BLaER1 (cell line): Measurements from ENCODE around the gene TSPOAP1.
A peak's percentile ranks its signal among the peaks of the same experiment; 100 is the strongest.

Experiments
- H3K27ac ChIP-seq: shearing (Covaris generic); formaldehyde crosslinking; 2 replicates; pipeline ENCODE4 v1.8.1; 2022
- H3K27me3 ChIP-seq: shearing (Covaris generic); formaldehyde crosslinking; 2 replicates; pipeline ENCODE4 v1.8.1; 2022
- H3K36me3 ChIP-seq: shearing (Covaris generic); formaldehyde crosslinking; 2 replicates; pipeline ENCODE4 v1.8.1; 2022
- H3K4me1 ChIP-seq: shearing (Covaris generic); formaldehyde crosslinking; 2 replicates; pipeline ENCODE4 v1.8.1; 2022
- H3K4me2 ChIP-seq: shearing (Covaris generic); formaldehyde crosslinking; 2 replicates; pipeline ENCODE4 v1.8.1; 2022
- H3K4me3 ChIP-seq: shearing (Covaris generic); formaldehyde crosslinking; 2 replicates; pipeline ENCODE4 v1.8.1; 2022
- H3K9ac ChIP-seq: shearing (Covaris generic); formaldehyde crosslinking; 2 replicates; pipeline ENCODE4 v1.8.1; 2022
- H3K9me3 ChIP-seq: shearing (Covaris generic); formaldehyde crosslinking; 2 replicates; pipeline ENCODE4 v1.8.1; 2022
- H4K20me1 ChIP-seq: shearing (Covaris generic); formaldehyde crosslinking; 2 replicates; pipeline ENCODE4 v1.8.1; 2022
- Cebpa-rat ChIP-seq: shearing (Covaris generic); IDR thresholded peaks from 2 replicates; pipeline ENCODE4 v1.8.1; 2022

The TSPOAP1 gene

DNA sequence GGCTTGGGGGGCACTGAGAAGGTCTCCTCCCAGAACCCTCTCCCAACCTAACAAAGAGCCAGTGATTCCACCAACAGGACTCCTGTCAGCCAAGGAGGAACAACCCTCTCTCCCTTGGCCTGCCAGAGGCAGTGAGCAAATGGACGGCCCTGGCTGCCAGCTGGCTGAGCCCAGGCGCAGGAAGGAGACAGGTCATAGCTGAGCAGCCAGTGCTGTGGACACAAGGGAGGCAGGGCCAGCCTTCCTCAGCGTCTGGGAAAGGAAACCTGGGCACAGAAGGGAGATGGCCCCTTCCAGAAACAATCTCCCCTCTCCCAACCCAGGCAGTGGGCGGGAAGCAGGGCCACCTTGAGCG is 50.0 kb downstream of the TSPOAP1 start:
- no peaks in the 10 kb centered on the region for H3K27me3 ChIP-seq
- H3K4me3 ChIP-seq: no peak overlapping the region
- no peaks in the 10 kb centered on the region for H4K20me1 ChIP-seq
- no peak overlapping the region for H3K9ac ChIP-seq
- TF ChIP-seq Cebpa-rat: no peak
- no peaks in the 10 kb centered on the region for H3K36me3 ChIP-seq
- peaks cover 62% of the 10 kb centered on the region for H3K4me1 ChIP-seq
- H3K4me2 ChIP-seq: peak overlapping the region; percentile 9; the same call in 1 of the 2 replicates
- no peaks in the 10 kb centered on the region for H3K9me3 ChIP-seq
- peak overlapping the region; percentile 88 for H3K27ac ChIP-seq

DNA sequence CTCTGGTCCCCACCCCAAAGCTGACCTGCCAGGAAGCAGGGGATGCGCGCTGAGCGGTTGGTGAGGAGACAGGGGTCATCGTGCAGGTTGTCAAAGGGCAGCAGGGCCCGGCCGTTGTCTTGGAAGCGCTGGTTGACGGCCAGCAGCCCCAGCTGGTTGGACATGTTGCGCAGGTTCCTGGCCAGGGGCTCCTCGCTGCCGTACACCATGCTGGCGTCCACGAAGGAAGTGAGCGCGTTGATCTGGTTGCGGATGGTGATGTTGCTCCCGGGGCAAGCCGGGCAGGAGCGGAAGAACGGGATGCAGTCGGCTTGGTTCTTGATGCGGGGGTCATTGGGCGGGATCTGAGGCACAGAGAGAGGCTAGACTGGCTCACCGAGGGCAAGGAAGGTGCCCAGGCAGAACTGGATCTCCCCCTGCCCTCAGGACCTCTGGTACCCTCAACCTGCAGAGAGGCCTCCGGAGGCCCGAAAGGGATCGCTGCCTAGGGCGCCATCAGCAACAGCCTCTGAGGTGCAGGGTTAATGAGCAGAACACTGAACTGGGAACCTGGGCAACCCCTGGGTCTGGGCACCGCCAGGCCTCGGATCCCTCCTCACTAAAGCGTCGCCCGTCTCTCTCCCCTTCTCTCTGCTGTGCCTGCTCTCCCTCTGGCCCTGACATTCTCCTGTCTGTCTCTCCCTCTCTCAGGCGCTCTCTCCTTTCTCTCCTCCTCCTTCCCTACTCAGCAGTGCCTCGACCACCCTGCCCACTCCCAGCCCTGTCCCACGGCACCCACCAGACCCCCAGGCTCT is 50.6 kb downstream of the TSPOAP1 start:
- H3K4me2 ChIP-seq: peak overlapping the region; percentile 9; the same call in 1 of the 2 replicates
- no peak overlapping the region for H3K4me3 ChIP-seq
- no peaks in the 10 kb centered on the region for H3K36me3 ChIP-seq
- no peak overlapping the region for H3K9ac ChIP-seq
- H3K4me1 ChIP-seq: peaks cover 56% of the 10 kb centered on the region
- H3K27me3 ChIP-seq: no peaks in the 10 kb centered on the region
- peak overlapping the region; percentile 88 for H3K27ac ChIP-seq
- TF ChIP-seq Cebpa-rat: no peak
- no peaks in the 10 kb centered on the region for H4K20me1 ChIP-seq
- H3K9me3 ChIP-seq: no peaks in the 10 kb centered on the region

DNA sequence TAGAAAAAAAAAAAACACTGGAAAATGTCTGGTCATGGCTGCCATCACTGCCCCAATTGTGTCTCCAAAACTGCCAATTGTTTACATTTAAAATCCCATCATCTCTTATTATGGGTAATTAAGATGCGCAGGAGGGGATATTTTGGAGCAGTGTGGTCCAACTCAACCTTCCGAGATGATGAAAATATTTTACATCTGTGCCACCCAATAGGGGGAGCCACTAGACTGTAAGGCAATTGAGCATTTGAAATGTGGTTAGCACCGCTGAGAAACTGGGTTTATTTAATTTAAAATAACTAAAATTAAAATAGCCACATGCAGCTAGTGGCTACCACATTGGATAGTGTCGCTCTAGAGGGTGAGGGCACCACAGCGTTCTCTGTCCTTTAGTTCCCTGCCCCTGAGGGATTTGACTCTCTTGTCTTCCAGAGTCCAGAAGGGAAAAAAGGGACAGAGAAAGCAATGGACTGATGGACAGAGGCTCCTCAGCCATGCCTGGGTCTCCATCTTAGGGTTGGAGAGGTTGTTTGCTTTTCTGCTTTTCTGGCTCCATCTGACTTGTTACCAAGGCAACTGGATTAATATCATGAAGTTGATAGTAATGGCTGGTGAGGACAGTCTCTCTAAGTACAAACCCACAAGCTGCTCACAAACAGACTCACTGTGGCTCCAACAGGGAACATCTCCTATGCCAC is 51.3 kb downstream of the TSPOAP1 start:
- no peak overlapping the region for H3K9ac ChIP-seq
- H3K4me2 ChIP-seq: no peak overlapping the region; the same call in 1 of the 2 replicates
- H3K9me3 ChIP-seq: no peaks in the 10 kb centered on the region
- no peak for TF ChIP-seq Cebpa-rat
- no peaks in the 10 kb centered on the region for H4K20me1 ChIP-seq
- H3K27ac ChIP-seq: peak overlapping the region; percentile 88
- no peaks in the 10 kb centered on the region for H3K36me3 ChIP-seq
- no peak overlapping the region for H3K4me3 ChIP-seq
- no peaks in the 10 kb centered on the region for H3K27me3 ChIP-seq
- H3K4me1 ChIP-seq: peaks cover 48% of the 10 kb centered on the region

DNA sequence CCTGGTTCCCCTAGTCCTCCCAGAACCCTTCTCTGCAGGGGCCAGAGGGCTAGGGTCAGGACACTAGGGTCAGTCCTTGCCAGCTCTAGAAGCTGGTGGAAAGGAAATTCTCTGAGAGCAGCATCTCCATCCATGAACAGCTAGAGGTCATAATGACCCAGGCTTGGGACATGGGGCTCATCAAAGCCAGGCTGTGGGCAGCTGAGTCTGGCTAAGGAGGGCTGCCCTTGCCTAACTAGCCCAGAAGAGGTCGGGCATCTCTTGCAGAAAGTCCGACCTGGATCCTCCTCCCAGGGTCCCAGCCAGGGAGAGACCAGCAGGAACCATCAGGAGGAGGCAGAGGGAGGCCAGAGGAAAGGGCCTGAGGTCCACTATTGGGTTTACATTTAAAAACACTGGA is 52.2 kb downstream of the TSPOAP1 start:
- Histone ChIP-seq H3K27me3 (no peaks in the 10 kb centered on the region), H4K20me1 (no peaks in the 10 kb centered on the region), H3K4me1 (peaks cover 40% of the 10 kb centered on the region), H3K4me2 (no peak overlapping the region), H3K9ac (no peak overlapping the region), H3K4me3 (no peak overlapping the region), H3K36me3 (no peaks in the 10 kb centered on the region), H3K9me3 (no peaks in the 10 kb centered on the region), H3K27ac (no peak overlapping the region)
- TF ChIP-seq Cebpa-rat: no peak

DNA sequence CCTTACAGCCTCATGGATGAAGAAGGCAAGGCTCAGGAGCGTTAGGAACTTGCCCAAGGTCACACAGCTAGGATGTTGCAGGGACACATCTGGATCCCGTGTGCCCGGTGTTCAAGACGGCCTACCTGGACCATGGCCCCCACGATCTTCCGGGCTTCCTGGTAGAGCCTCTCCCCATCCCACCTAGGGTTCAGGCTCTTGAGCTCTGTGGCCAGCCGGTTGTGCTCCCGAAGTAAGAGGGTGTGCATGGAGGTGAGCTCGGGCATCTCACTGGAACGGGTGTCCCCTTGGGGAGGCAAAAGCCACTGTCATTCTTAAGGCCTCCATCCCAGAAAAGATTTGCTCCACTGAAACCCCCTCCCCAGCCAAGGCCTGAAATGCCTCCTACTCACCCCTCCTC is 53.2 kb downstream of the TSPOAP1 start:
- Histone ChIP-seq H3K9ac (no peak overlapping the region), H3K4me2 (no peak overlapping the region), H3K9me3 (no peaks in the 10 kb centered on the region), H3K4me1 (peaks cover 30% of the 10 kb centered on the region), H3K27me3 (no peaks in the 10 kb centered on the region), H4K20me1 (no peaks in the 10 kb centered on the region), H3K27ac (no peak overlapping the region), H3K36me3 (no peaks in the 10 kb centered on the region), H3K4me3 (no peak overlapping the region)
- no peak for TF ChIP-seq Cebpa-rat

DNA sequence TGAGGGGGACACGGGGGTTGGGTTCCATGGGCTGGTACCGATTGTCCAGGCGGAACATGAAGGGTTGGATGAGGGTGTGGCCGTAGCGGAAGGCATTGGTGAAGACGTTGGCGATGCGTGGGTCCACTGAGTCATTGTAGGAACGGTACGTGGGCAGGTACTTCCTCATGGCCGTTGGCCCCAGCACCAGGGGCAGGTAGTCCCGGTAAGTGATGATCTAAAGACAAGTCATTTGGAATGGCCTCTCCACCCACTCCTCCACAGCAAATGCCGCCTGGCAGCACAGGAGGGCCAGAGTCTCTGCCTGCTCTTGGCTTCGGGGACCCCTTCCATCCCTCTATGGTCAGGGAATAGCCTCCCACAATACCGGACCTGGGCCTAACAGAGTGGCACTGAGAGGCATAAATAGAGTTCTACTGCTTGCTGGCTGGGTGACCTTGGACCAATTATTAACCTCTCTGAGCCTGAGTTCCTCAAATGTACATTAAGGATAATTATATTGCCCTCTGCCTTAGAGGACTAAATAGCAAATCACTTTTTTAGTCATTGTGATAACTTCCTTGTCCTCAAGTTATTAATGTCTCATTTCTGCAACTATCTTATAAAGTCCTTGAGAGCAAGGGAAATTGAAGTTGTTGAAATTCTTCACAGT is 55.0 kb downstream of the TSPOAP1 start:
- no peaks in the 10 kb centered on the region for H3K27me3 ChIP-seq
- no peak overlapping the region for H3K4me2 ChIP-seq
- H3K27ac ChIP-seq: no peak overlapping the region

DNA sequence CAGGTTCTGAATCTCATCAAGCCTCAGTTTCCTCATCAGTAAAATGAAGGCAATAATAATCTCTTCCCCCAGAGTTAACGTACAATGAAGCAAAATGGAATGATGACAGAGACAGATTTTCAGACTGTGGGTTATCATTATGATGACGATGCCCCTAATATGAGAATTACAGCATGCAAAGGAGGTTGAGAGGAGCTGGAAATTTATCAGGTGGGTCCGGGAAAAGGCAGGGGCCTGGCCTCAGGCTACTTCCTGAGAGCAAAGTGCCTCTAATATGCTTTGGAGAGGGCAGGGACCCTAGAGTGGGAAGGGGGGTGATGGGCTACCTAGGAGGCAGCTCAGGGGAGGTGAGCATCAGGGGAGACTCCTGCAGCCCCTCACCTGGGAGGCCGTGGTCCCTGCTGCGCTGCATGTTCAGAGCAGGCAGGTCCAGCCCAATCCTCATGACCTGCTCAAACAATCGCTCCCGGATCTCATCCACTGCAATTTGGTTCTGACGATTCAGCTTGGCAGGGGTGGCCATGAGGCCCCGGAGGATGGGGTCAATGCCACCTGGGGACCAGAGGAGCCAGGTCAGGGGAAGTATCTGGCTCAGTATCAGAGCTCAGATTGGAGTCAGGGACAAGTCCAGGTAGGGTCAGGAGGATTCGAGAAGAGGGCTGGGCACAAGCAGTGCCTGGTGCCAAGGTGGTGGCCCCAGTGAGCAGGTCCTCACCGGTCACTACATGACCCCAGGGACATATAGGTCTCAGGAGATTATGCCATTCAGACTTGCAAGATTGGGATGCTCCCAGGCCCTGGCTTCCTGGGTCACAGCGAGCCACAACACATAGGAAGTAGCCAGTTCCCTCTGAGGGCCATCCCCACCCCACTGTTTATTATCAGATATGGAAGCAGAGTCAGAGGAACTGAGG is 56.0 kb downstream of the TSPOAP1 start:
- H3K27me3 ChIP-seq: no peaks in the 10 kb centered on the region
- no peak for TF ChIP-seq Cebpa-rat
- H3K36me3 ChIP-seq: no peaks in the 10 kb centered on the region
- no peaks in the 10 kb centered on the region for H4K20me1 ChIP-seq
- H3K4me3 ChIP-seq: no peak overlapping the region
- H3K4me2 ChIP-seq: no peak overlapping the region
- no peak overlapping the region for H3K9ac ChIP-seq
- H3K9me3 ChIP-seq: no peaks in the 10 kb centered on the region
- H3K4me1 ChIP-seq: peaks cover 5% of the 10 kb centered on the region; the same call in 1 of the 2 replicates
- no peak overlapping the region for H3K27ac ChIP-seq

More for the DNA sequence above, 55.0 kb downstream of the TSPOAP1 start:
- no peak for TF ChIP-seq Cebpa-rat
- H3K9ac ChIP-seq: no peak overlapping the region
- H3K36me3 ChIP-seq: no peaks in the 10 kb centered on the region
- no peaks in the 10 kb centered on the region for H3K9me3 ChIP-seq
- H3K4me1 ChIP-seq: peaks cover 11% of the 10 kb centered on the region; the same call in 1 of the 2 replicates
- H4K20me1 ChIP-seq: no peaks in the 10 kb centered on the region
- no peak overlapping the region for H3K4me3 ChIP-seq

DNA sequence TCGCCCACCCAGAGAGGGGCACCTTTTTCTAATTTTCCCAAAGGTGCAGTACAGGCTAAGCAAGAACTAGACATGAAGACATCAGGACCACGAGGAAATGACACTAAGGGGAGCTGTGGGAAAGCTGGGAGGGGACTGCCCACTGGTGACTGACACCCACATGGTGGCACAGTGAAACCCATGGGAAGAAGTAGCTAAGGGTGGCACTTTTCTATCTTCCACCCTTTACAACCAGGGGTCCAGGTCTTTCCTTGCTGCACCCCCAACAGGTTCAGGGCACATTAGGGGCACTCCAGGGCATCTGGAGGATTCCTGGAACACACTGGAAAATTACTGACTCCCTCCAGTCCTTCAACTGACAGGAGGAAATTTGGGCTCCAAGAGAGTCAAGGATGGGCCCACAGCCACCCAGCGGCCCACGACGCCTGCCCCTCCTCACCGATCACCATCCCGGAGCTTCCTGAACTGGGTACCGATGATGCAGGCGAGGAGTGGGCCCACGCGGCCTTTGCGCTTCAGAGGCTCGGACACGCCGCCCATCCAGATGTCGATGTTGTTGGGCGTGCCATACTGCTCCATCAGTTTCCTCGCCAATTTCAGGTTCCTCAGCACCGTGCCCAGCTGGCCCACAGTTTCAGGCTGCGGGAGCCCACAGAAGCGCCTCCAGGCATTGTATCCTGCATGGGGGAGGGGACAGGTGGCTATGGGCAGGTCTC is 57.2 kb downstream of the TSPOAP1 start:
- Histone ChIP-seq H3K27ac (no peak overlapping the region), H3K4me2 (no peak overlapping the region)
- no peak for TF ChIP-seq Cebpa-rat

More for the DNA sequence above, 57.2 kb downstream of the TSPOAP1 start:
- Histone ChIP-seq H3K36me3 (no peaks in the 10 kb centered on the region), H4K20me1 (no peaks in the 10 kb centered on the region), H3K9me3 (no peaks in the 10 kb centered on the region), H3K27me3 (no peaks in the 10 kb centered on the region), H3K4me1 (no peaks in the 10 kb centered on the region), H3K4me3 (no peak overlapping the region), H3K9ac (no peak overlapping the region)
